GM23248 (cell line): Measurements from ENCODE around the gene PLA2G2E. TPM values are rescaled to one million over a fixed set of nuclear protein-coding genes. Genes with fewer than 3 reads are reported as not detected.

Experiments
- DNase-seq: peaks from one replicate; pipeline ENCODE4 v3.0.0-alpha.2; 2015
- H2AFZ ChIP-seq: fragments of 200-600 bp; sonication (generic); 2 replicates; pipeline ENCODE4 v1.6.1; 2016; ENCODE audit warnings: antibody characterized with exemption
- H3F3A ChIP-seq: fragments of 200-600 bp; sonication (generic); 2 replicates; pipeline ENCODE4 v1.6.1; 2016; ENCODE audit warnings: mild to moderate bottlenecking, antibody characterized with exemption, mixed run types; ENCODE audit not compliant: insufficient read depth
- H3K27ac ChIP-seq: fragments of 200-600 bp; sonication (generic); 2 replicates; pipeline ENCODE4 v1.5.1; 2016; ENCODE audit warnings: mild to moderate bottlenecking
- H3K27me3 ChIP-seq: fragments of 200-600 bp; sonication (generic); replicated peaks from 2 replicates; pipeline ENCODE4 v1.6.1; 2016; ENCODE audit warnings: mild to moderate bottlenecking; ENCODE audit not compliant: insufficient read depth
- H3K36me3 ChIP-seq: fragments of 200-600 bp; sonication (generic); 2 replicates; pipeline ENCODE4 v1.6.1; 2016; ENCODE audit warnings: low read depth, mild to moderate bottlenecking
- H3K4me1 ChIP-seq: fragments of 200-600 bp; sonication (generic); 2 replicates; pipeline ENCODE4 v1.6.1; 2016; ENCODE audit warnings: mild to moderate bottlenecking; ENCODE audit not compliant: insufficient read depth
- H3K4me2 ChIP-seq: fragments of 200-600 bp; sonication (generic); one replicate; pipeline ENCODE4 v1.6.1; 2016; ENCODE audit warnings: mild to moderate bottlenecking; ENCODE audit not compliant: unreplicated experiment
- H3K4me3 ChIP-seq: fragments of 200-600 bp; sonication (generic); 2 replicates; pipeline ENCODE4 v1.5.1; 2016; ENCODE audit warnings: mild to moderate bottlenecking
- H3K79me2 ChIP-seq: fragments of 200-600 bp; sonication (generic); 2 replicates; pipeline ENCODE4 v1.6.1; 2016; ENCODE audit warnings: mild to moderate bottlenecking; ENCODE audit not compliant: insufficient read depth
- H3K9ac ChIP-seq: fragments of 200-600 bp; sonication (generic); 2 replicates; pipeline ENCODE4 v1.6.1; 2016; ENCODE audit warnings: mild to moderate bottlenecking
- H3K9me2 ChIP-seq: fragments of 200-600 bp; sonication (generic); 2 replicates; pipeline ENCODE4 v1.6.1; 2016; ENCODE audit warnings: mixed run types, mild to moderate bottlenecking, moderate library complexity; ENCODE audit not compliant: insufficient read depth
- H3K9me3 ChIP-seq: fragments of 200-600 bp; sonication (generic); one replicate; pipeline ENCODE4 v1.6.1; 2017; ENCODE audit warnings: low read depth
- H4K20me1 ChIP-seq: fragments of 200-600 bp; sonication (generic); 2 replicates; pipeline ENCODE4 v1.6.0; 2016; ENCODE audit not compliant: insufficient read depth
- EZH2 ChIP-seq: fragments of 200-600 bp; sonication (generic); IDR thresholded peaks from 2 replicates; pipeline ENCODE4 v1.6.1; 2018; ENCODE audit warnings: antibody characterized with exemption, mild to moderate bottlenecking; ENCODE audit not compliant: insufficient read depth, poor library complexity, severe bottlenecking
- EZH2phosphoT487 ChIP-seq: fragments of 200-600 bp; sonication (generic); IDR thresholded peaks from 2 replicates; pipeline ENCODE4 v1.6.1; 2018; ENCODE audit warnings: antibody characterized with exemption, moderate library complexity, mild to moderate bottlenecking, low read depth; ENCODE audit not compliant: insufficient read depth
- WGBS, 2 experiments: methylation state at CpG; one replicate each; pipeline ENCODE4 v1.1.6; 2015 to 2017; ENCODE audit warnings: low lambda C conversion rate in 2 of 2, low coverage in 1 of 2; ENCODE audit errors: missing lambda C conversion rate in 2 of 2; 5-methylcytosine and 5-hydroxymethylcytosine counted together
- in situ Hi-C: fragments of 300-500 bp; cut with MboI; formaldehyde crosslinking; loops from 2 replicates; pipeline ENCODE4 v1.15.0; 2020
- polyA plus RNA-seq: library from polyadenylated mRNA; unstranded; fragments of >200 nt; fragmentation: Nextera tagmentation; extraction: Ambion mirVana; gene quantifications from 2 replicates; pipeline ENCODE4 v1.2.1, GENCODE V29; 2016
- total RNA-seq: library from RNA; depleted of rRNA; stranded (reverse); fragments of >200 nt; shearing (Covaris generic); gene quantifications from 2 replicates; pipeline ENCODE4 v1.2.3, GENCODE V29; 2014

PLA2G2E gene
- total and polyA plus RNA-seq, 2 experiments from 2014 or later, result not detected

GRCh38 chr1:19921310-19921709, 2.1 kb downstream of the PLA2G2E start:
- Histone ChIP-seq H3K79me2 (no peaks in the 10 kb centered on the region), H3K4me3 (no peak overlapping the region), H4K20me1 (no peaks in the 10 kb centered on the region), H3K4me2 (no peak overlapping the region), H3K4me1 (peaks cover 12% of the 10 kb centered on the region), H2AFZ (no peak overlapping the region), H3K36me3 (no peaks in the 10 kb centered on the region), H3K9me3 (no peaks in the 10 kb centered on the region), H3K27ac (no peak overlapping the region), H3K27me3 (no peaks in the 10 kb centered on the region), H3F3A (peaks cover 9% of the 10 kb centered on the region), H3K9me2 (no peaks in the 10 kb centered on the region), H3K9ac (no peak overlapping the region)
- no peak for DNase-seq
- TF ChIP-seq EZH2phosphoT487 (no peak), EZH2 (no peak)
- in situ Hi-C loops, result no loop called here
- 77% methylated on average over 13 of the region's 13 CpGs for WGBS, 2 experiments

- in situ Hi-C loops, result no loop called here
- H3K9ac ChIP-seq, result no peak overlapping the region
Measured at GRCh38 chr1:19920132-19920710, 3.2 kb downstream of the PLA2G2E start.

GRCh38 chr1:19918057-19918456, 5.4 kb downstream of the PLA2G2E start:
- WGBS, 2 experiments, result 19 to 20% methylated on average over 6 of the region's 6 CpGs
- Histone ChIP-seq H2AFZ (no peak overlapping the region), H3K4me1 (peaks cover 12% of the 10 kb centered on the region), H3K9me2 (no peaks in the 10 kb centered on the region), H3K9me3 (no peaks in the 10 kb centered on the region), H3K4me2 (no peak overlapping the region), H3F3A (peaks cover 13% of the 10 kb centered on the region), H3K27me3 (no peaks in the 10 kb centered on the region), H4K20me1 (no peaks in the 10 kb centered on the region), H3K36me3 (no peaks in the 10 kb centered on the region), H3K9ac (no peak overlapping the region), H3K79me2 (no peaks in the 10 kb centered on the region), H3K4me3 (no peak overlapping the region), H3K27ac (no peak overlapping the region)
- TF ChIP-seq EZH2 (no peak), EZH2phosphoT487 (no peak)
- peak; percentile 87 for DNase-seq
- in situ Hi-C loops, result no loop called here

More at GRCh38 chr1:19920132-19920710, 3.2 kb downstream of the PLA2G2E start:
- no peaks in the 10 kb centered on the region for H3K79me2 ChIP-seq
- no peak overlapping the region for H3K27ac ChIP-seq
- peaks cover 12% of the 10 kb centered on the region for H3K4me1 ChIP-seq
- H2AFZ ChIP-seq, result no peak overlapping the region
- H3K4me2 ChIP-seq, result no peak overlapping the region
- no peak overlapping the region for H3K4me3 ChIP-seq
- no peaks in the 10 kb centered on the region for H3K9me3 ChIP-seq
- 85 to 87% methylated on average over 17 to 19 of the region's 19 CpGs for WGBS, 2 experiments
- no peak for DNase-seq
- H3F3A ChIP-seq, result peaks cover 13% of the 10 kb centered on the region
- TF ChIP-seq EZH2phosphoT487 (no peak), EZH2 (no peak)
- no peaks in the 10 kb centered on the region for H3K36me3 ChIP-seq
- H3K9me2 ChIP-seq, result no peaks in the 10 kb centered on the region
- H4K20me1 ChIP-seq, result no peaks in the 10 kb centered on the region
- H3K27me3 ChIP-seq, result no peaks in the 10 kb centered on the region

- no peaks in the 10 kb centered on the region for H3K9me3 ChIP-seq
- 62 to 72% methylated on average over 3 of the region's 3 CpGs for WGBS, 2 experiments
- no peak overlapping the region for H3K27ac ChIP-seq
- no peak overlapping the region for H2AFZ ChIP-seq
- TF ChIP-seq EZH2, result no peak
- no peak for TF ChIP-seq EZH2phosphoT487
- H3K9ac ChIP-seq, result no peak overlapping the region
- H3K36me3 ChIP-seq, result peaks cover 45% of the 10 kb centered on the region
- H3K79me2 ChIP-seq, result 0 out of 2 replicates have a peak, but pooled peaks cover 17% of the 10 kb centered on the region
- in situ Hi-C loops, result no loop called here
- DNase-seq, result no peak
- H3K4me3 ChIP-seq, result no peak overlapping the region
- H3K4me1 ChIP-seq, result no peaks in the 10 kb centered on the region
- no peaks in the 10 kb centered on the region for H3K9me2 ChIP-seq
- H3F3A ChIP-seq, result no peaks in the 10 kb centered on the region
- H3K4me2 ChIP-seq, result no peak overlapping the region
- H4K20me1 ChIP-seq, result no peaks in the 10 kb centered on the region
- no peaks in the 10 kb centered on the region for H3K27me3 ChIP-seq
Measured at GRCh38 chr1:19910650-19911049, 12.8 kb downstream of the PLA2G2E start.
